AG08396 (cell line): Measurements from ENCODE around the gene GDF15.

Source experiments
- DNase-seq: peaks from one replicate; pipeline ENCODE4 v3.0.0; 2012; ENCODE audit warnings: low spot score, mixed read lengths

The GDF15 gene

DNA sequence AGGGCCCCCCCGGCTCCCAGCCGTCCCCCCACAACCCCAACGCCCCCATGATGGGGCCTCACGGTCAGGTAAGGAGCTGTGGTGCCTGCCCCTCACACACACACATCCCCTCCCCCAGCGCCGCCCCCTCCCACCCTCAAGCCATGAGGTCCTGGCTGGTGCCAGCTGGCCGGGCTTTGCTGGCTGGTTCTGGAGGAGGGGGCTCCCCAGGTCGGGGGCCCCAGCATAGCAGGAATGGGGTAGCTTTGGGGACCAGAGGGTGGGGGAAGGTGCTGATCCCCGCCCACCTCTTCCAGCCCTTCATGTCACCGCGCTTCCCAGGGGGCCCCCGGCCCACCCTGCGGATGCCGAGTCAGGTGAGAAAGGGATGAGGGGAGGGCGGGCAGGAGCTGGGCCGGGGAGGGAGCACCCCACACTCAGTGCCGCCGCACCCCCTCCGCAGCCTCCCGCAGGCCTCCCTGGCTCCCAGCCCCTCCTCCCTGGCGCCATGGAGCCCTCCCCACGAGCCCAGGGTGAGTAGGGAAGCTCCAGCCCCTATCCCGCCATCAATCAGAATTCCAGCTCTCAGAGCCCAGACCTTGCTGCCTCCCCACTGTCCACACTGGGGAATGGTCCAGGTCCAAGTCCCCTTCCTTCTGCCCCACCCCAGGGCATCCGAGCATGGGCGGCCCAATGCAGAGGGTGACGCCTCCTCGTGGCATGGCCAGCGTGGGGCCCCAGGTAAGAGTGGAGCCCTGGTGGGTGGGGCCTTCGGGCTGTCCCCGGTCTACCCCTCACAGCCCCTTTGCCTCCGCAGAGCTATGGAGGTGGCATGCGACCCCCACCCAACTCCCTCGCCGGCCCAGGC lies 45.6 kb downstream of the GDF15 start:
- DNase-seq = no peak

GRCh38 chr19:18432275-18433014 lies 46.5 kb downstream of the GDF15 start:
- DNase-seq = no peak

DNA sequence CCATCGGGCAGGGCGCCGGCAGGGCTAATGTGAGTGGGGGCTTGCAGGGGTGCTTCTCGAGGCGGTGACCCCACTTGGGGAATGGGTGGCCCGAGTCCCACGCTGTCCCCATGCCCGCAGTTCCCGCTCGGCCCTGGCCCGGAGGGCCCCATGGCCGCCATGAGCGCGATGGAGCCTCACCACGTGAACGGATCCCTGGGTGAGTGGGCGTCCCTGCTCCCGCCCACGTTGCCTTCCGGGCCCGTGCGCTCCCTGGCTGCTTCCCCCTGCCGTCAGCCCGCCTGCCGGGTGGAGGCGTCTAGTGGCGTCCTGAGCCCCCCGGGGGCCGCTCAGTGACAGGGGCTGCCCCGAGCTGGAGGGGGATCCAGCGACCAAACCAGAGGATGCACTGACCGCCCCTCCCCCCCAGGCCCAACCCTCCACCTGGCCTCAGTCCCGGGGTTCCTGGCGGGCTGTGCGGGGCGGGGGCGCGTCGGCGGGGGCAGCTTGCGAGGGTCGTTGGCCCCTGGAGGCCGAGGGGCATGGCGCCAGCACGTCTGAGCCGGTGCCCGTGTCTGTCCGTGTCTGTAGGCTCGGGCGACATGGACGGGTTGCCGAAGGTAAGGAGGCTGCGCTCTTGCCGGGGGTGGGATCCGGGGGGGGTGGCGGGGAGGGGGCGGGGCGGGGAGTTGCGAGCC lies 47.2 kb downstream of the GDF15 start:
- no peak for DNase-seq

DNA sequence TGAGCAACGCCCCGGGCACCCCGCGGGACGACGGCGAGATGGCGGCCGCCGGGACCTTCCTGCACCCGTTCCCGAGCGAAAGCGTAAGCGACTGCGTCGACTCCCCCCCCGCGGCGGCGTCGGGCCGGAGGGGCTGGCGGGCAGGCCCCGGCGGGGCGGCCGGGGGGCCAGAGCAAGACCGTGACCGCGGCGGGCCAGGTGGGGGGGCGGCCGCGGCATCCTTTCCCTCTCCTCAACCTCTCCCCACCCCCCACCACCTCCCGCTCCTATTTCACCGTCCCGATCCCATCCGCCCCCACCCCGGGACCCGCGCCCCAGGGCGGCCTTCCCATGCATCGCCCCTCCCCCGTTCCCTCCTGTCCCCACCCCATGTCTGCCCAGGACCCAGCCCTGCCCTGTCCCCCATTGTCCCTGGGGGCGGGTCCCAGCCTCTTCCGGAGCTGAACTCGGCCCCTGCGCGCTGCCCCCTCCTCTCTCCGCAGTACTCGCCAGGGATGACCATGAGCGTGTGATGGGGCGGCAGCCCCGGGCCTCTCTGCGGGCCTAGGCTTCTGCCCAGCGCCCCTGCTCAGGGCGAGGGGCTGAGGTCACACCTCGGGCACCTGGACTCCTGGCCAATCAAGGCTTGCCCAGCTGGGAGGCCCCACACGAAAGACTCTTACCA lies 47.9 kb downstream of the GDF15 start:
- no peak for DNase-seq

DNA sequence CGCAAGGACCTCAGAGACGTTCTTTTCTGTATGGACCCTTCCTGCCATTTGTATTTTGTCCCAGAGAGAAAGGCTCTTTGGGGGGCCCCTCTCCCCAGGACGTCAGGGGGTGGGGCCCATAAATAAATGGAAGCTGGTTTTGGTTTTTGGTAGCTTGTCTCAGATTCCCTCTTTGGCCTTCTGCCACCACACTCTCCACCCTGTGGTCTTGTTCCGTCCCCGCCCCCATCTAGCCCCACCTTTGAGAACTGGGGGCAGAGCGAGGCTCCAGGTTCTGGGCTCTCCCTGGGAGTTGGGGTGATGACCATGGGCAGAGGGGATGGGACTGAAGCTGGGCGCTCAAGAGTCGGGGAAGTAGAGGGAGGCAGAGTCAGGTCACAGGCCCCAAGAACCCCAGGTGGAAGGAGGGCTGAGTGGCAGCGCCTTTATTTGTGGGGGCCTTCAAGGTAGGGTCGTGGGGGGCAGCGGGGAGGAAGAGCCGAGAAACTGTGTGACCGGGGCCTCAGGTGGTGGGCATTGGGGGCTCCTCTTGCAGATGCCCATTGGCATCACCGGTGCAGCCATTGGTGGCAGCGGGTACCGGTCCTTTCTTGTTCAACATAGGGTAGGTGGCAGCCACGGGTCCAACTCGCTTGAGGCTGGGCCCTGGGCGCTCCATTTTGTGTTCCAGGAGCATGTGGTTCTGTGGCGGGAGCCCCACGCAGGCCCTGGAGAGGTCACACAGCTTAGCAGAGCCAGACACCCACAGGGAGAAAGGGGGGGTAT lies 48.6 kb downstream of the GDF15 start:
- no peak for DNase-seq

GRCh38 chr19:18435178-18435841 lies 49.4 kb downstream of the GDF15 start:
- DNase-seq = no peak

GRCh38 chr19:18435842-18436670 lies 50.1 kb downstream of the GDF15 start:
- DNase-seq = no peak

DNA sequence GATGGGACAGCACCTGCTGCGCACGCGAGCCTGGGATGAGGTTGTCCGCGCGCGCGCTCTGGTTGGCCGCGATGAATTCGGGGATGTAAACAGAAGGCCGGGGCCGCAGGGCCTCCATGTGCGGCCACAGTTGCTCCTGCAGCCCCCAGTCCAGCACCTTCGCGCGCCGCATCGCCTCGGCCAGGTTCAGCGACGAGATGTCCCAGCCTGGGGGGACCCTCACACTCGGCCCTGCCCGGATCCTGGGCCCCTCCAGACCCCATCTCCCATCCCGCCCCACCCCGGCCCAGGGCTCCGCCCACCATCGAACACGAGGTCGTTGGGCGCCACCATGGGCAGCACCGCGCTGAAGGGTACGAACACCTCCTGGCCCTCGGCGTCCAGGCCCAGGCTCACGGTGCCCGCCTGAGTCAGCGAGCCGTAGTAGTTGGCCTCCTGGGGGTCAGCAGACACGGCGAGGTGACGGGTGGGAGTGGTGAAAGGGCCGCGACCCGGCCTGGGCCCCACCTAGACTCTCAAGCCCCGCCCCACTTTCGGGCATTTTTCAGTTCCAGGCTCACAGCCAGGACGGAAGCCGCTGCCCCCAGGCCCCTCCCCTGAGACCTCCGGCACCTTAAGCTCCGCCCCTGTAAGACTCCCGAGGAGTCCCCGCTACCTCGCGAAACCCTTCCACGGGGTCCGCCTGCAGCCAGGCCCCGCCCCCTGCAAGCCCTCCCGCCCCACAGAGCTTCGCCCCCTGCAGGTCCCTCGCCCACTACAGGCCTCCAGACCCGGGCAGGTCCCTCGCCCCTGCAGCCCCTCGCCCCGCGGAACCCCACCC lies 50.9 kb downstream of the GDF15 start:
- peak; percentile 88 for DNase-seq

DNA sequence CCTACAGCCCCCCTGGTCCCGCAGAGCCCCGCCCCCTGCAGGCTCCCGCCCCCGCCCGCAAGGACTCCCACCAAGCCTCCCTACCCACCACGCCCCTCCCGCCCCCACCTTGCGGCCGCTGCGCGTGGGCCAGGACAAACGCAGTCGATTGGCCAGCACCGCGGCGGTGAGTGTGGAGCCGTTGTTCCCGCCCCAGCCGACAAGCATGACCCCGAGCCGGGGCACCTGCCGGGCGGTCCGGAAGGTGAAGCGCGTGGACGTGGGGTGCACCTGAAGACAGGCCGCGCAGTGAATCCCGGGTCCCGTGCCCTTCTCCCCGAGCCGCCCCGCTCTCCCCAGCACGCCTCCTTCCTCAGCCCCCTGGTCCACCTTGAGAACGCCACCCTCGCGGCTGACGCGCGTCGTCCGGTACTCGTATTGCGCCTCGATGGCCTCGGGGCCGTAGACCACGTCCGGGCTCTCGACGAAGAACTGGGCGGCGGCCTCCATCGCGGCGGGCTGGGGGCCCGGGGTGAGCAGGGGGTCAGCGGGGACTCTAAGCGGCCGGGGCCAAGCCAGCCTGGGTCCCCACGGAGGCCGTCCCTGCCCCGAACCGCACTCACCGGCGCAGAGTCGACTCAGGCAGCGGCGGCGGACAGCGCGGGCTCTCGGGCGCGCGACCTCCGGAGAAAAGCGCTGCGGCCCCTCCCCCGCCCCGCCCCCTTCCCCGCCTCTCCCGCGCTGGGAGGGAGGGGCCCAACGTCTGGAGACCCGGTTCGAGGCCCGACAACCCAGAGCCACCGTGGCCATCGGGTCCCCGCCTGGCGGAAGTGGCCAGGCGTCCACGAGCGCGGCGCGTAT lies 51.8 kb downstream of the GDF15 start, which contains the start of gene ISYNA1:
Gene ISYNA1 (minus strand): TSS at position 643 of the 840 bp plus-strand sequence. CDS start 154 bp downstream, at position 489.
- DNase-seq = peak; percentile 70

DNA sequence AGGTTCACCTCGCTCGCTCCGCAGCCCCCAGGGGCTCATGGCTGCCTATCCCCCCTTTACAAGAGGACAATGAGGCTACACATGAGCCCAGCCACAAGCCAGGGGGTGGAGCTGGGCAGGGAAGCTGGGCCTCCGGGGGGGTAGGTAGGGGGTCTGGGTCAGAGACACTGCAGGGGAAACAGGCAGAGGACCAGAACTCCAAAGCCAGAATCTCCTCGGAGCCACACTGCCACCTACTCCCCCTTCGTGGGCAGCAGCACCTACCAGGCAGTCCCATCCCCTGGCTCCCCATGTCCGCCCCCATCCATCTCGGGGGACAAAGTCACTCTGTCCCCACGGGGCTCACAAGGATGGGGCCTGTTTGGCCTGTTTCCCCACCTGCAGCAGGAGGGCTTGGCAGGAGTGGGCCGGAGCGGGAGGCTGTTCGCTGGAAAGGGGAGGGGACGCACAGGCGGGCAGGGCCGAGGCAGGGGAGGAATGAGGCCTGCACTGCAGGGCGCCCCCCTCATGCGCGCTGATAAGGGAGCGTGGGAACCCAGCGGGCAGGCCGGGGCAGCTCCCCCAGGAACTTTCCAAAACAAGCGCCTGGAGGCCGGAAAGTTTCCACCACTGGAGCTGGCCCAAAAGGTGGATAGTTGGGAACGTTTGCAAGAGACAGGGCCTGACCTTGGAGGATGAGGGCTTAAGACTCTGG lies 52.5 kb downstream of the GDF15 start:
- no peak for DNase-seq
